ENCODE data around the gene GAS2L1. TPM values are rescaled to one million over a fixed set of nuclear protein-coding genes. Genes with fewer than 3 reads are reported as not detected.

The GAS2L1 gene
- total RNA-seq, 1 experiment from 2014 or later, result 68.8 TPM

DNA sequence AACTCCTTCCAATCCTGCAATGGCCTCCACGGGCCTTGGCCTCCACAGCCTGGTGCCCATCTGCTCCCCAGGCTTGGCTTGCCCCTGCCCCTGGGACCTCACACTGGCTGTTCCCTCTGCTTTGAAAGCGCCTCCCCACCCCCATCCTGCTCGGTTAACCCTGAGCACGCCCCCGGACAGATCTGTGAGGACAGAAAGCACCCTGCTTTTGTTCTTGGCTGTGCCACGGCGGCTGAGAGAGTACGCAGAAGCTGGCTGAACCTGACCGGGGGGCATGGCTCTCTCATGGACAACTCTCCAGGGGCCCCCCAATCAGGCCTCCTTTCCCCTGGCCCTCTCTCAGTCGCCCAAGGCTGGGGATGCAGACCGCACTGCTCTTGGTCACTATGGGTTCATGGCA is 29.2 kb downstream of the GAS2L1 start:
- in situ Hi-C loops (cut with HindIII; ENCODE audit: low pct_unique_long_range_greater_than_20kb, low sequenced_read_pairs) (no loop called here), intact Hi-C loops (cut with micrococcal nuclease; ENCODE audit: unreplicated experiment) (no loop called here)
- Histone ChIP-seq H3K4me3 (ENCODE audit: low read depth in 2 of 2, low read length in 2 of 2) (no peak overlapping the region), H3K4me1 (ENCODE audit: control insufficient read depth, insufficient read depth, low read length) (no peaks in the 10 kb centered on the region), H3K9me3 (ENCODE audit: control insufficient read depth, insufficient read depth, low read depth, low read length) (no peaks in the 10 kb centered on the region), H3K27me3 (ENCODE audit: control insufficient read depth, insufficient read depth, low read length) (no peaks in the 10 kb centered on the region), H3K27ac (ENCODE audit: low read length) (no peak overlapping the region), H3K36me3 (ENCODE audit: control insufficient read depth, insufficient read depth, low read length) (no peaks in the 10 kb centered on the region)
- TF ChIP-seq SIN3A (IDR thresholded peaks at IDR 0.05; ENCODE audit: borderline replicate concordance, insufficient read depth, low read depth, low read length) (no peak), TCF7L2 (IDR thresholded peaks at IDR 0.05; ENCODE audit: low read depth, low read length) (no peak), POLR2AphosphoS5 (IDR thresholded peaks at IDR 0.05; ENCODE audit: low read depth, low read length) (no peak)
- TF ChIP-seq, protein P1, sequence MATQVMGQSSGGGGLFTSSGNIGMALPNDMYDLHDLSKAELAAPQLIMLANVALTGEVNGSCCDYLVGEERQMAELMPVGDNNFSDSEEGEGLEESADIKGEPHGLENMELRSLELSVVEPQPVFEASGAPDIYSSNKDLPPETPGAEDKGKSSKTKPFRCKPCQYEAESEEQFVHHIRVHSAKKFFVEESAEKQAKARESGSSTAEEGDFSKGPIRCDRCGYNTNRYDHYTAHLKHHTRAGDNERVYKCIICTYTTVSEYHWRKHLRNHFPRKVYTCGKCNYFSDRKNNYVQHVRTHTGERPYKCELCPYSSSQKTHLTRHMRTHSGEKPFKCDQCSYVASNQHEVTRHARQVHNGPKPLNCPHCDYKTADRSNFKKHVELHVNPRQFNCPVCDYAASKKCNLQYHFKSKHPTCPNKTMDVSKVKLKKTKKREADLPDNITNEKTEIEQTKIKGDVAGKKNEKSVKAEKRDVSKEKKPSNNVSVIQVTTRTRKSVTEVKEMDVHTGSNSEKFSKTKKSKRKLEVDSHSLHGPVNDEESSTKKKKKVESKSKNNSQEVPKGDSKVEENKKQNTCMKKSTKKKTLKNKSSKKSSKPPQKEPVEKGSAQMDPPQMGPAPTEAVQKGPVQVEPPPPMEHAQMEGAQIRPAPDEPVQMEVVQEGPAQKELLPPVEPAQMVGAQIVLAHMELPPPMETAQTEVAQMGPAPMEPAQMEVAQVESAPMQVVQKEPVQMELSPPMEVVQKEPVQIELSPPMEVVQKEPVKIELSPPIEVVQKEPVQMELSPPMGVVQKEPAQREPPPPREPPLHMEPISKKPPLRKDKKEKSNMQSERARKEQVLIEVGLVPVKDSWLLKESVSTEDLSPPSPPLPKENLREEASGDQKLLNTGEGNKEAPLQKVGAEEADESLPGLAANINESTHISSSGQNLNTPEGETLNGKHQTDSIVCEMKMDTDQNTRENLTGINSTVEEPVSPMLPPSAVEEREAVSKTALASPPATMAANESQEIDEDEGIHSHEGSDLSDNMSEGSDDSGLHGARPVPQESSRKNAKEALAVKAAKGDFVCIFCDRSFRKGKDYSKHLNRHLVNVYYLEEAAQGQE (IDR thresholded peaks at IDR 0.05; ENCODE audit: insufficient read depth in 1 of 2, low read depth in 2 of 2, low read length in 1 of 2), result no peak
- TF ChIP-seq, protein P2, sequence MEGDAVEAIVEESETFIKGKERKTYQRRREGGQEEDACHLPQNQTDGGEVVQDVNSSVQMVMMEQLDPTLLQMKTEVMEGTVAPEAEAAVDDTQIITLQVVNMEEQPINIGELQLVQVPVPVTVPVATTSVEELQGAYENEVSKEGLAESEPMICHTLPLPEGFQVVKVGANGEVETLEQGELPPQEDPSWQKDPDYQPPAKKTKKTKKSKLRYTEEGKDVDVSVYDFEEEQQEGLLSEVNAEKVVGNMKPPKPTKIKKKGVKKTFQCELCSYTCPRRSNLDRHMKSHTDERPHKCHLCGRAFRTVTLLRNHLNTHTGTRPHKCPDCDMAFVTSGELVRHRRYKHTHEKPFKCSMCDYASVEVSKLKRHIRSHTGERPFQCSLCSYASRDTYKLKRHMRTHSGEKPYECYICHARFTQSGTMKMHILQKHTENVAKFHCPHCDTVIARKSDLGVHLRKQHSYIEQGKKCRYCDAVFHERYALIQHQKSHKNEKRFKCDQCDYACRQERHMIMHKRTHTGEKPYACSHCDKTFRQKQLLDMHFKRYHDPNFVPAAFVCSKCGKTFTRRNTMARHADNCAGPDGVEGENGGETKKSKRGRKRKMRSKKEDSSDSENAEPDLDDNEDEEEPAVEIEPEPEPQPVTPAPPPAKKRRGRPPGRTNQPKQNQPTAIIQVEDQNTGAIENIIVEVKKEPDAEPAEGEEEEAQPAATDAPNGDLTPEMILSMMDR (IDR thresholded peaks at IDR 0.05), result no peak
- no peak for DNase-seq (ENCODE audit: low read depth, low spot score)
- no peak for ATAC-seq
- ChIA-PET CTCF (no interaction called here), POLR2A (no interaction called here)
- no TSS peak for BruUV-seq (replicated peaks)

DNA sequence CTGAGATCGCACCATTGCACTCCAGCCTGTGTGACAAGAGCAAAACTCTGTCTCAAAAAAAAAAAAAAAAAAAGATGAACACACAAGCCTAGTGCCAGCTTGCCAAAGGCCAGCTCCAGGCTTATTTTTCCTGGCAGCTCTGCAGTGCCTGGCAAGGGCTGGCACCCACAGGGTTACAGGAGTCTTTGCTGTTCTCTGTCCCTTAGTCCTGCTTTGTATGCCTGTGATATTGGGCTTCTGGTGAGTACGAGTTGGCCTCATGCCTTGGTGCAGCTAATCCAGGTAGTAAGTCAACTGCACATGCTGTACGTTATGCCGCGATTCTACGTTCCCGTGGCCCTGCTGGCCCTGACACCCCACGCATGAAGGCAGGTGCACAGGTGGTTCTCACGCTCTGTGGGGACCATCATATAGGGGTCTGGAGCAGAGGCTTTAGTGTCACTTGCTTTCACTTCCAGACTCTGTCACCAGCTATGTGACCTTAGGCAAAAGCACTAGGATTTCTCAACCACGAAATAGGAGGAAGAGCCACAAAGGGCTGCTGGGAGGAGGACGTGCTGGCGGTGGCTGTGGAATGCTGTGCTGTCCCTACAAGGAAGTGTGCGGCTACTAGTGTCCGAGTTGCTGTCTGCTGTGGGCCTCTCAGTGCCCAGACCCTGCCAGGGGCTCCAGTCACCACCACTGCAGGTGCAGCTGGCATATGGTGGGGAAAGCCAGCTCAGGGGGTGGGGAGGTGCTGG is 30.5 kb downstream of the GAS2L1 start:
- Histone ChIP-seq H3K4me3 (ENCODE audit: low read depth in 2 of 2, low read length in 2 of 2) (no peak overlapping the region), H3K27me3 (ENCODE audit: control insufficient read depth, insufficient read depth, low read length) (no peaks in the 10 kb centered on the region), H3K4me1 (ENCODE audit: control insufficient read depth, insufficient read depth, low read length) (no peaks in the 10 kb centered on the region), H3K27ac (ENCODE audit: low read length) (no peak overlapping the region), H3K9me3 (ENCODE audit: control insufficient read depth, insufficient read depth, low read depth, low read length) (no peaks in the 10 kb centered on the region), H3K36me3 (ENCODE audit: control insufficient read depth, insufficient read depth, low read length) (no peaks in the 10 kb centered on the region)
- intact Hi-C loops (cut with micrococcal nuclease; ENCODE audit: unreplicated experiment), result no loop called here
- in situ Hi-C loops (cut with HindIII; ENCODE audit: low pct_unique_long_range_greater_than_20kb, low sequenced_read_pairs), result no loop called here
- CTCF ChIA-PET, result no interaction called here
- POLR2A ChIA-PET, result no interaction called here
- DNase-seq (ENCODE audit: low read depth, low spot score), result no peak
- no peak for TF ChIP-seq POLR2AphosphoS5 (IDR thresholded peaks at IDR 0.05; ENCODE audit: low read depth, low read length)
- TF ChIP-seq SIN3A (IDR thresholded peaks at IDR 0.05; ENCODE audit: borderline replicate concordance, insufficient read depth, low read depth, low read length), result no peak
- no peak for TF ChIP-seq TCF7L2 (IDR thresholded peaks at IDR 0.05; ENCODE audit: low read depth, low read length)
- TF ChIP-seq, protein P1 (IDR thresholded peaks at IDR 0.05; ENCODE audit: insufficient read depth in 1 of 2, low read depth in 2 of 2, low read length in 1 of 2), result no peak
- TF ChIP-seq, protein P2 (IDR thresholded peaks at IDR 0.05), result no peak
- no peak for ATAC-seq
- BruUV-seq (replicated peaks), result no TSS peak
